Activated B cell treated with CpG ODN at 0.5 μM for 24 hours (primary cell): ENCODE data around the gene PPP1R12B. TPM values are rescaled to one million over a fixed set of nuclear protein-coding genes. Genes with fewer than 3 reads are reported as not detected.

Experiments used
- ATAC-seq: fragments of 200-7000 bp; cut with Tn5 transposase; one replicate; pipeline ENCODE4 v1.10.0; 2021; ENCODE audit warnings: low read depth, mild to moderate bottlenecking, moderate library complexity
- CTCF ChIA-PET: fragments of 350-600 bp; sonication (Branson Sonifier 250); formaldehyde crosslinking; loops from one replicate; lab custom pipeline; 2021; ENCODE audit warnings: antibody characterized with exemption; lab: Charles Lee
- POLR2A ChIA-PET: fragments of 350-600 bp; sonication (Branson Sonifier 250); formaldehyde crosslinking; loops from one replicate; lab custom pipeline; 2021; ENCODE audit warnings: antibody characterized with exemption; lab: Charles Lee
- DNase-seq: peaks from one replicate; pipeline ENCODE4 v3.0.0; 2022
- H3K27ac Mint-ChIP-seq: one replicate; pipeline ENCODE4 v1.8.0; 2020; ENCODE audit warnings: mixed read lengths
- H3K27me3 Mint-ChIP-seq: one replicate; pipeline ENCODE4 v1.8.0; 2021; ENCODE audit warnings: mixed read lengths
- H3K36me3 Mint-ChIP-seq: one replicate; pipeline ENCODE4 v1.8.0; 2021; ENCODE audit warnings: low read depth, mixed read lengths
- H3K4me1 Mint-ChIP-seq: one replicate; pipeline ENCODE4 v1.8.0; 2021; ENCODE audit warnings: mixed read lengths
- H3K4me3 Mint-ChIP-seq: one replicate; pipeline ENCODE4 v1.8.0; 2020; ENCODE audit warnings: mild to moderate bottlenecking, mixed read lengths
- H3K9me3 Mint-ChIP-seq: one replicate; pipeline ENCODE4 v1.8.0; 2020; ENCODE audit warnings: mixed read lengths
- intact Hi-C: fragments of 100-400 bp; cut with micrococcal nuclease; formaldehyde crosslinking; loops from one replicate; pipeline ENCODE4 v1.15.1; 2024
- total RNA-seq: library from RNA; stranded (reverse); gene quantifications from 2 replicates; pipeline ENCODE4 v1.2.3, GENCODE V29; 2022
- TF ChIP-seq, protein P1 (sequence below): fragments of 200-600 bp; IDR thresholded peaks from one replicate; pipeline ENCODE4 v1.8.0; 2022; ENCODE audit warnings: antibody characterized with exemption, mild to moderate bottlenecking

The PPP1R12B gene
- total RNA-seq, 1 donor from 2014 or later: 25.7 TPM

DNA sequence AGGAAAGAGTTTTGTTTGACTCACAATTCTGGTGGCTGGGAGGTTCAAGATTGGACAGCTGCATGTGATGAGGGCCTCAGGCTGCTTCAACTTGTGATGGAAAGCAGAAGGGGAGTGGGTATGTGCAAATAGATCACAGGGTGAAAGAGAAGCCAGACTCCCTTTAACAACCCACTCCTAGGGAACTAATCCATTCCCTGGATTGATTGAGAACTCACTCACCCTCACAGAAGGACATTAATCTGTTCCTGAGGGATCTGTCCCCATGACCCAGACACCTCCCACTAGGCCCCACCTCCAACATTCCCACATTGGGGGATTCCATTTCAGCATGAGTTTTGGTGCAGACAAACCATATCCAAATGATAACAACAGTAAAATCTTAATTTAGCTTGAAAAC is 32.3 kb upstream of the PPP1R12B start:
- Mint-ChIP-seq H3K27me3 (peaks cover 10% of the 10 kb centered on the region), H3K27ac (no peak overlapping the region), H3K4me3 (no peak overlapping the region), H3K36me3 (no peaks in the 10 kb centered on the region), H3K4me1 (no peaks in the 10 kb centered on the region), H3K9me3 (no peaks in the 10 kb centered on the region)
- DNase-seq (no peak), ATAC-seq (no peak)
- ChIA-PET CTCF (interaction anchor here (0.9 to 3.6 kb wide), 10 partner anchors 11 to 180 kb away, joined by 3 to 40 read pairs (median 6); partner anchors contain the start of gene LGR6), POLR2A (no interaction called here)
- TF ChIP-seq, protein P1, sequence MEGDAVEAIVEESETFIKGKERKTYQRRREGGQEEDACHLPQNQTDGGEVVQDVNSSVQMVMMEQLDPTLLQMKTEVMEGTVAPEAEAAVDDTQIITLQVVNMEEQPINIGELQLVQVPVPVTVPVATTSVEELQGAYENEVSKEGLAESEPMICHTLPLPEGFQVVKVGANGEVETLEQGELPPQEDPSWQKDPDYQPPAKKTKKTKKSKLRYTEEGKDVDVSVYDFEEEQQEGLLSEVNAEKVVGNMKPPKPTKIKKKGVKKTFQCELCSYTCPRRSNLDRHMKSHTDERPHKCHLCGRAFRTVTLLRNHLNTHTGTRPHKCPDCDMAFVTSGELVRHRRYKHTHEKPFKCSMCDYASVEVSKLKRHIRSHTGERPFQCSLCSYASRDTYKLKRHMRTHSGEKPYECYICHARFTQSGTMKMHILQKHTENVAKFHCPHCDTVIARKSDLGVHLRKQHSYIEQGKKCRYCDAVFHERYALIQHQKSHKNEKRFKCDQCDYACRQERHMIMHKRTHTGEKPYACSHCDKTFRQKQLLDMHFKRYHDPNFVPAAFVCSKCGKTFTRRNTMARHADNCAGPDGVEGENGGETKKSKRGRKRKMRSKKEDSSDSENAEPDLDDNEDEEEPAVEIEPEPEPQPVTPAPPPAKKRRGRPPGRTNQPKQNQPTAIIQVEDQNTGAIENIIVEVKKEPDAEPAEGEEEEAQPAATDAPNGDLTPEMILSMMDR: no peak
- intact Hi-C loops: loop anchor here (5.0 kb wide), 1 partner anchor 309 kb away; no protein-coding TSS in a partner anchor

- DNase-seq (no peak), ATAC-seq (no peak)
- H3K4me3 Mint-ChIP-seq: no peak overlapping the region
- peaks cover 8% of the 10 kb centered on the region for H3K27me3 Mint-ChIP-seq
- POLR2A ChIA-PET: no interaction called here
- no peaks in the 10 kb centered on the region for H3K4me1 Mint-ChIP-seq
- TF ChIP-seq, protein P1: no peak
- H3K9me3 Mint-ChIP-seq: no peaks in the 10 kb centered on the region
- CTCF ChIA-PET: interaction anchor here (0.7 to 3.1 kb wide), 3 partner anchors 125 to 401 kb away, joined by 7 to 40 read pairs (median 29); partner anchors contain the start of gene LGR6
- H3K27ac Mint-ChIP-seq: no peak overlapping the region
- intact Hi-C loops: loop anchor here (5.0 kb wide), 1 partner anchor 311 kb away; no protein-coding TSS in a partner anchor
- no peaks in the 10 kb centered on the region for H3K36me3 Mint-ChIP-seq
Observed at GRCh38 chr1:202317941-202318925, 30.3 kb upstream of the PPP1R12B start.

GRCh38 chr1:202319381-202320080 is 29.0 kb upstream of the PPP1R12B start:
- no peaks in the 10 kb centered on the region for H3K9me3 Mint-ChIP-seq
- no peak for DNase-seq
- CTCF ChIA-PET: interaction anchor here (2.8 kb wide), 1 partner anchor 127 kb away, joined by 13 read pairs; the partner anchor contains the start of gene LGR6
- TF ChIP-seq, protein P1: no peak
- POLR2A ChIA-PET: no interaction called here
- peaks cover 3% of the 10 kb centered on the region for H3K27me3 Mint-ChIP-seq
- no peak overlapping the region for H3K27ac Mint-ChIP-seq
- H3K36me3 Mint-ChIP-seq: no peaks in the 10 kb centered on the region
- ATAC-seq: no peak
- no peaks in the 10 kb centered on the region for H3K4me1 Mint-ChIP-seq
- intact Hi-C loops: loop anchor here (5.0 kb wide), 1 partner anchor 312 kb away; no protein-coding TSS in a partner anchor
- H3K4me3 Mint-ChIP-seq: no peak overlapping the region

GRCh38 chr1:202320081-202320405 is 28.5 kb upstream of the PPP1R12B start:
- no peak for ATAC-seq
- TF ChIP-seq, protein P1: no peak
- Mint-ChIP-seq H3K9me3 (no peaks in the 10 kb centered on the region), H3K36me3 (no peaks in the 10 kb centered on the region), H3K4me3 (no peak overlapping the region), H3K27ac (no peak overlapping the region), H3K4me1 (no peaks in the 10 kb centered on the region), H3K27me3 (peaks cover 3% of the 10 kb centered on the region)
- intact Hi-C loops: no loop called here
- no peak for DNase-seq
- POLR2A ChIA-PET: no interaction called here
- CTCF ChIA-PET: interaction anchor here (2.8 kb wide), 1 partner anchor 127 kb away, joined by 13 read pairs; the partner anchor contains the start of gene LGR6
